Gastrocnemius medialis (tissue), 4 donors: ENCODE measurements around the gene GPC6. TPM values are rescaled to one million over a fixed set of nuclear protein-coding genes. Genes with fewer than 3 reads are reported as not detected.

Experiments used
- ATAC-seq, 2 donors: fragments of 150-250 bp; one replicate each; pipeline ENCODE4 v1.9.1; 2016
- DNase-seq, 2 donors: peaks; one replicate each; pipeline ENCODE4 v3.0.0-alpha.2; 2019
- H3K27ac ChIP-seq, 4 donors: fragments of 200-600 bp; sonication (generic); 1 replicate in 1 of 4; 2 replicates in 3 of 4; pipeline ENCODE4 v1.5.1; 2016 to 2018; ENCODE audit warnings: mild to moderate bottlenecking in 2 of 4, moderate library complexity in 1 of 4
- H3K27me3 ChIP-seq, 3 donors: fragments of 200-600 bp; sonication (generic) in 2 of 3; 1 replicate in 1 of 3; 2 replicates in 2 of 3; pipeline versions ENCODE4 v1.5.1 to v1.6.0; 2016 to 2019; ENCODE audit warnings: mild to moderate bottlenecking in 1 of 3, moderate library complexity in 1 of 3
- H3K36me3 ChIP-seq, 2 donors: fragments of 200-600 bp; sonication (generic) in 1 of 2; one replicate each; pipeline ENCODE4 v1.5.1; 2017 to 2018
- H3K4me1 ChIP-seq, 2 donors: fragments of 200-600 bp; sonication (generic) in 1 of 2; one replicate each; pipeline ENCODE4 v1.5.1; 2016 to 2017; ENCODE audit warnings: mild to moderate bottlenecking in 2 of 2
- H3K4me3 ChIP-seq, 4 donors: fragments of 200-600 bp; sonication (generic) in 3 of 4; 1 replicate in 1 of 4; 2 replicates in 3 of 4; pipeline ENCODE4 v1.5.1; 2016 to 2019; ENCODE audit warnings: mild to moderate bottlenecking in 2 of 4
- H3K9me3 ChIP-seq, 3 donors: fragments of 200-600 bp; sonication (generic) in 2 of 3; 1 replicate in 1 of 3; 2 replicates in 2 of 3; pipeline ENCODE4 v1.5.1; 2016 to 2019
- CTCF ChIP-seq, 5 experiments: fragments of 450-650 bp in 3 of 5; fragments of 200-600 bp in 2 of 5; sonication (generic) in 2 of 5; IDR thresholded peaks in 4 of 5; conservative IDR thresholded peaks in 1 of 5; 1 replicate in 4 of 5; 2 replicates in 1 of 5; pipeline ENCODE4 v1.5.1; 2016 to 2019; ENCODE audit warnings: antibody characterized with exemption in 5 of 5, mild to moderate bottlenecking in 3 of 5, moderate library complexity in 3 of 5
- POLR2A ChIP-seq, 2 donors: fragments of 450-650 bp; IDR thresholded peaks; one replicate each; pipeline ENCODE4 v1.6.1; 2017; ENCODE audit warnings: antibody characterized with exemption in 2 of 2, mild to moderate bottlenecking in 2 of 2, moderate library complexity in 2 of 2
- in situ Hi-C, 4 donors: fragments of 200-750 bp; cut with MboI; loops; one replicate each; pipeline versions ENCODE4 v1.15.0 to v1.8.0; 2017; ENCODE audit warnings: low sequenced_read_pairs in 4 of 4
- intact Hi-C: fragments of 100-400 bp; cut with DNase I; formaldehyde crosslinking; loops from one replicate; pipeline ENCODE4 v1.15.1; 2023; ENCODE audit warnings: low total_unique reads
- total RNA-seq, 4 donors: library from RNA; depleted of rRNA; stranded (reverse); fragments of >200 nt; gene quantifications; one replicate each; pipeline versions ENCODE4 v1.1.0 to v1.2.3, GENCODE V29; 2016

The GPC6 gene
- total RNA-seq, 4 donors from 2014 or later, result 0.47 to 0.88 (median 0.59) TPM

GRCh38 chr13:93716623-93717022, 490.0 kb downstream of the GPC6 start:
- no peak overlapping the region for H3K4me3 ChIP-seq
- no peaks in the 10 kb centered on the region for H3K4me1 ChIP-seq
- in situ Hi-C loops (no loop called here), intact Hi-C loops (no loop called here)
- no peak overlapping the region for H3K27ac ChIP-seq
- no peaks in the 10 kb centered on the region for H3K27me3 ChIP-seq
- H3K9me3 ChIP-seq, result peaks cover 0 to 6% (median 0%) of the 10 kb centered on the region in 3 donors
- DNase-seq (no peak), ATAC-seq (no peak)
- no peaks in the 10 kb centered on the region for H3K36me3 ChIP-seq
- no peak for TF ChIP-seq CTCF (IDR thresholded peaks at IDR 0.05 in 4 of 5, conservative IDR thresholded peaks at IDR 0.05 in 1 of 5)
- TF ChIP-seq POLR2A (IDR thresholded peaks at IDR 0.05), result no peak

- no peaks in the 10 kb centered on the region for H3K4me1 ChIP-seq
- intact Hi-C loops, result no loop called here
- in situ Hi-C loops, result no loop called here
Measured at GRCh38 chr13:93721483-93721882, 494.9 kb downstream of the GPC6 start.

GRCh38 chr13:93723316-93723715, 496.7 kb downstream of the GPC6 start:
- ATAC-seq, result no peak
- no peak overlapping the region for H3K4me3 ChIP-seq
- in situ Hi-C loops, result no loop called here
- H3K9me3 ChIP-seq, result no peaks in the 10 kb centered on the region
- TF ChIP-seq CTCF (IDR thresholded peaks at IDR 0.05 in 4 of 5, conservative IDR thresholded peaks at IDR 0.05 in 1 of 5), result no peak
- no peak for TF ChIP-seq POLR2A (IDR thresholded peaks at IDR 0.05)
- DNase-seq, result no peak
- H3K36me3 ChIP-seq, result no peaks in the 10 kb centered on the region
- H3K27me3 ChIP-seq, result no peaks in the 10 kb centered on the region
- intact Hi-C loops, result no loop called here
- no peak overlapping the region for H3K27ac ChIP-seq
- H3K4me1 ChIP-seq, result no peaks in the 10 kb centered on the region

More at GRCh38 chr13:93721483-93721882, 494.9 kb downstream of the GPC6 start:
- DNase-seq (no peak), ATAC-seq (no peak)
- Histone ChIP-seq H3K9me3 (no peaks in the 10 kb centered on the region), H3K27ac (no peak overlapping the region), H3K4me3 (no peak overlapping the region), H3K36me3 (no peaks in the 10 kb centered on the region), H3K27me3 (no peaks in the 10 kb centered on the region)
- TF ChIP-seq POLR2A (IDR thresholded peaks at IDR 0.05), result no peak
- TF ChIP-seq CTCF (IDR thresholded peaks at IDR 0.05 in 4 of 5, conservative IDR thresholded peaks at IDR 0.05 in 1 of 5), result no peak

- intact Hi-C loops (no loop called here), in situ Hi-C loops (no loop called here)
- Histone ChIP-seq H3K9me3 (no peaks in the 10 kb centered on the region), H3K27ac (no peak overlapping the region), H3K27me3 (no peaks in the 10 kb centered on the region), H3K36me3 (no peaks in the 10 kb centered on the region), H3K4me1 (no peaks in the 10 kb centered on the region), H3K4me3 (no peak overlapping the region)
- DNase-seq, result no peak
- TF ChIP-seq POLR2A (IDR thresholded peaks at IDR 0.05) (no peak), CTCF (IDR thresholded peaks at IDR 0.05 in 4 of 5, conservative IDR thresholded peaks at IDR 0.05 in 1 of 5) (no peak)
- no peak for ATAC-seq
Measured at GRCh38 chr13:93724187-93724586, 497.6 kb downstream of the GPC6 start.
